H54 (cell line): ENCODE measurements around the gene KLHL40.

Experiments used
- DNase-seq: peaks from one replicate; pipeline ENCODE4 v3.0.0; 2011; ENCODE audit warnings: low spot score, mixed read lengths; ENCODE audit not compliant: insufficient read length
- FAIRE-seq: peaks from 3 replicates; lab custom pipeline; 2011; peaks lifted over from hg19 to GRCh38; lab: Jason Lieb, UNC
- POLR2A ChIP-seq: IDR thresholded peaks from 2 replicates; pipeline ENCODE4 v1.6.1; 2011; ENCODE audit warnings: low read depth, mild to moderate bottlenecking, low read length

Gene KLHL40

GRCh38 chr3:42668793-42669217, 16.5 kb upstream of the KLHL40 start:
- TF ChIP-seq POLR2A: no peak
- no peak for FAIRE-seq

GRCh38 chr3:42670051-42670576, 15.2 kb upstream of the KLHL40 start:
- no peak for TF ChIP-seq POLR2A
- FAIRE-seq (no peak), DNase-seq (no peak)

More at GRCh38 chr3:42668793-42669217, 16.5 kb upstream of the KLHL40 start:
- no peak for DNase-seq

- DNase-seq (no peak), FAIRE-seq (no peak)
- no peak for TF ChIP-seq POLR2A
These were observed 14.7 kb upstream of the KLHL40 start for GRCh38 chr3:42670670-42671069.

GRCh38 chr3:42672515-42672914, 12.8 kb upstream of the KLHL40 start:
- FAIRE-seq: no peak
- TF ChIP-seq POLR2A: no peak

GRCh38 chr3:42673082-42673481, 12.3 kb upstream of the KLHL40 start:
- FAIRE-seq (no peak), DNase-seq (no peak)
- TF ChIP-seq POLR2A: no peak

More at GRCh38 chr3:42672515-42672914, 12.8 kb upstream of the KLHL40 start:
- DNase-seq: no peak

GRCh38 chr3:42674146-42674545, 11.2 kb upstream of the KLHL40 start:
- no peak for TF ChIP-seq POLR2A
- DNase-seq (no peak), FAIRE-seq (no peak)

GRCh38 chr3:42675909-42676308, 9.4 kb upstream of the KLHL40 start:
- TF ChIP-seq POLR2A: no peak
- DNase-seq (no peak), FAIRE-seq (no peak)

GRCh38 chr3:42678447-42678846, 6.9 kb upstream of the KLHL40 start:
- FAIRE-seq (no peak), DNase-seq (no peak)
- TF ChIP-seq POLR2A: no peak

- FAIRE-seq: no peak
- TF ChIP-seq POLR2A: no peak
- no peak for DNase-seq
These were observed 5.1 kb upstream of the KLHL40 start for GRCh38 chr3:42680271-42680670.

- DNase-seq (no peak), FAIRE-seq (no peak)
These were observed 4.5 kb upstream of the KLHL40 start for GRCh38 chr3:42680806-42681205.

GRCh38 chr3:42681361-42682038, 3.8 kb upstream of the KLHL40 start:
- TF ChIP-seq POLR2A: no peak
- no peak for DNase-seq
- no peak for FAIRE-seq

More at GRCh38 chr3:42680806-42681205, 4.5 kb upstream of the KLHL40 start:
- no peak for TF ChIP-seq POLR2A

- DNase-seq (no peak), FAIRE-seq (no peak)
- no peak for TF ChIP-seq POLR2A
These were observed 2.9 kb upstream of the KLHL40 start for GRCh38 chr3:42682301-42683070.

- FAIRE-seq: peak; percentile 43
- peak; percentile 99 for DNase-seq
- TF ChIP-seq POLR2A: no peak
These were observed 1.3 kb upstream of the KLHL40 start for GRCh38 chr3:42683875-42684598.

GRCh38 chr3:42684632-42685362, 540 bp upstream of the KLHL40 start:
- FAIRE-seq: no peak
- no peak for DNase-seq
- TF ChIP-seq POLR2A: no peak
